Ovary (tissue), 9 donors: ENCODE data around the gene NPM3. TPM values are rescaled to one million over a fixed set of nuclear protein-coding genes. Genes with fewer than 3 reads are reported as not detected.

ENCODE experiments used
- DNase-seq, 5 donors: peaks; one replicate each; pipeline ENCODE4 v3.0.0-alpha.2; 2019 to 2020
- H3K27ac ChIP-seq, 2 donors: fragments of 200-600 bp; one replicate each; pipeline versions ENCODE4 v1.5.1 to v1.8.0; 2019 to 2022
- H3K27me3 ChIP-seq: fragments of 200-600 bp; one replicate; pipeline ENCODE4 v1.8.0; 2022
- H3K36me3 ChIP-seq: fragments of 200-600 bp; sonication (generic); one replicate; pipeline ENCODE4 v1.5.1; 2019
- H3K4me1 ChIP-seq: one replicate; pipeline ENCODE4 v1.8.1; 2013; ENCODE audit warnings: mild to moderate bottlenecking, moderate library complexity; ENCODE audit not compliant: insufficient read depth
- H3K4me3 ChIP-seq: fragments of 200-600 bp; sonication (generic); one replicate; pipeline ENCODE4 v1.5.1; 2017
- H3K9me3 ChIP-seq, 2 donors: fragments of 200-600 bp in 1 of 2; sonication (generic) in 1 of 2; one replicate each; pipeline versions ENCODE4 v1.5.1 to v1.8.1; 2013 to 2019; ENCODE audit warnings: mild to moderate bottlenecking in 1 of 2, moderate library complexity in 1 of 2
- EP300 ChIP-seq: sonication (generic); formaldehyde crosslinking; IDR thresholded peaks from one replicate; pipeline ENCODE4 v1.6.1; 2017; ENCODE audit warnings: antibody characterized with exemption
- POLR2A ChIP-seq: fragments of 450-650 bp; IDR thresholded peaks from one replicate; pipeline ENCODE4 v1.6.1; 2017; ENCODE audit warnings: antibody characterized with exemption, mild to moderate bottlenecking, moderate library complexity
- WGBS, 3 donors: extraction: QIAGEN DNeasy Blood & Tissue Kit in 1 of 3; methylation state at CpG; one replicate each; pipeline versions ENCODE4 v1.1.5 to v1.1.7; 2013 to 2017; 5-methylcytosine and 5-hydroxymethylcytosine counted together
- intact Hi-C, 4 donors: fragments of 100-400 bp; cut with DNase I; formaldehyde crosslinking; loops; one replicate each; pipeline versions ENCODE4 v1.11.0 to v1.15.1; 2022 to 2023
- polyA plus RNA-seq, 2 donors: library from polyadenylated mRNA; stranded (reverse); fragments of 200-250 nt in 1 of 2; fragments of 350-450 nt in 1 of 2; fragmentation: Illumina TruSeq in 1 of 2; extraction: RNeasy Lipid Tissue Mini Kit (QIAGEN cat#74804) in 1 of 2; gene quantifications; one replicate each; pipeline ENCODE4 v1.2.3, GENCODE V29; 2013 to 2014
- total RNA-seq, 7 donors: library from RNA; depleted of rRNA in 2 of 7; stranded (reverse); fragments of >200 nt in 2 of 7; fragmentation: NEBNext Ultra II Directional in 3 of 7; extraction: Animal tissue kit (Norgen Biotek cat#: 25700) in 3 of 7; gene quantifications; one replicate each; pipeline versions ENCODE4 v1.1.0 to v1.2.4, GENCODE V29; 2016 to 2023
- TF ChIP-seq, protein P1 (sequence below), 3 donors: fragments of 450-650 bp in 2 of 3; fragments of 200-600 bp in 1 of 3; IDR thresholded peaks; one replicate each; pipeline versions ENCODE4 v1.5.1 to v1.8.0; 2016 to 2022; ENCODE audit warnings: antibody characterized with exemption in 3 of 3, mild to moderate bottlenecking in 1 of 3
- donor health status: DM: no; HTN: no; CAD: no; lungs with moderate emphysema.
- donor health status: DM: no; HTN: no; CAD: no.
- donor health status: Bipolar disorder and iron deficiency.
- donor health status: DM: yes; HTN: yes; CAD: no.
- donor health status: DM: no; HTN: no; CAD: no.
- donor health status: DM: yes; HTN: yes; CAD: no.

NPM3 gene
- total and polyA plus RNA-seq, 9 donors, result 11.0 to 64.8 (median 32.1) TPM

DNA sequence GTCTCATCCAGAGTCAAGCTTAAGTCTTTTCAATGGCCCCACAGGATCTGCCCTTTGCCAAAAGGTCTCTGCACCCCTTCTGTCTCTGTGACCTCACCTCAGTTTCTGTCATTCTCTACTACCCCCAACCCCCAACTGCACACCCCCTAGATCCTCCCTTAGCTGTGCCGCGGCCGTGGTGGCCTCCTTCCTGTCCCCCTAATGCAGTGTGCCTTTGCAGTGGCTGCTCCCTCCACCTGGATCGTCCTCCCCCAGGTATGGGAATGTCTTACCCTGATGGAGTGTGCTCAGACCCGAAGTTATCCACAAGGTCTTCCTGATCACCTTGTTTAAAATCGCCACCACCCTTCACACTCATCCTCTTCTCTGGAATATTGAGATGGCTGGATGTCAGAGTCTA, 16.9 kb downstream of the NPM3 start:
- WGBS, 3 donors, result 68 to 88% (median 72%) methylated on average over 6 of the region's 6 CpGs
- no peaks in the 10 kb centered on the region for H3K27me3 ChIP-seq
- DNase-seq, result no peak
- no peak for TF ChIP-seq EP300
- no peak for TF ChIP-seq POLR2A
- no peaks in the 10 kb centered on the region for H3K9me3 ChIP-seq
- intact Hi-C loops, result no loop called here
- no peak overlapping the region for H3K4me3 ChIP-seq
- no peaks in the 10 kb centered on the region for H3K4me1 ChIP-seq
- no peaks in the 10 kb centered on the region for H3K36me3 ChIP-seq
- H3K27ac ChIP-seq, result no peak overlapping the region

GRCh38 chr10:101763141-101763846, 20.0 kb downstream of the NPM3 start:
- no peaks in the 10 kb centered on the region for H3K4me1 ChIP-seq
- H3K4me3 ChIP-seq, result no peak overlapping the region
- no peaks in the 10 kb centered on the region for H3K27me3 ChIP-seq
- H3K36me3 ChIP-seq, result no peaks in the 10 kb centered on the region
- intact Hi-C loops, result no loop called here
- H3K27ac ChIP-seq, result no peak overlapping the region
- 74 to 78% (median 78%) methylated on average over 10 of the region's 10 CpGs for WGBS, 3 donors
- no peaks in the 10 kb centered on the region for H3K9me3 ChIP-seq
- no peak for TF ChIP-seq POLR2A
- TF ChIP-seq, protein P1, sequence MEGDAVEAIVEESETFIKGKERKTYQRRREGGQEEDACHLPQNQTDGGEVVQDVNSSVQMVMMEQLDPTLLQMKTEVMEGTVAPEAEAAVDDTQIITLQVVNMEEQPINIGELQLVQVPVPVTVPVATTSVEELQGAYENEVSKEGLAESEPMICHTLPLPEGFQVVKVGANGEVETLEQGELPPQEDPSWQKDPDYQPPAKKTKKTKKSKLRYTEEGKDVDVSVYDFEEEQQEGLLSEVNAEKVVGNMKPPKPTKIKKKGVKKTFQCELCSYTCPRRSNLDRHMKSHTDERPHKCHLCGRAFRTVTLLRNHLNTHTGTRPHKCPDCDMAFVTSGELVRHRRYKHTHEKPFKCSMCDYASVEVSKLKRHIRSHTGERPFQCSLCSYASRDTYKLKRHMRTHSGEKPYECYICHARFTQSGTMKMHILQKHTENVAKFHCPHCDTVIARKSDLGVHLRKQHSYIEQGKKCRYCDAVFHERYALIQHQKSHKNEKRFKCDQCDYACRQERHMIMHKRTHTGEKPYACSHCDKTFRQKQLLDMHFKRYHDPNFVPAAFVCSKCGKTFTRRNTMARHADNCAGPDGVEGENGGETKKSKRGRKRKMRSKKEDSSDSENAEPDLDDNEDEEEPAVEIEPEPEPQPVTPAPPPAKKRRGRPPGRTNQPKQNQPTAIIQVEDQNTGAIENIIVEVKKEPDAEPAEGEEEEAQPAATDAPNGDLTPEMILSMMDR (IDR thresholded peaks at IDR 0.05), result no peak
- no peak for TF ChIP-seq EP300
- no peak for DNase-seq

- 92 to 94% (median 94%) methylated on average over 5 of the region's 5 CpGs for WGBS, 3 donors
Observed at GRCh38 chr10:101762736-101763135, 20.5 kb downstream of the NPM3 start.

DNA sequence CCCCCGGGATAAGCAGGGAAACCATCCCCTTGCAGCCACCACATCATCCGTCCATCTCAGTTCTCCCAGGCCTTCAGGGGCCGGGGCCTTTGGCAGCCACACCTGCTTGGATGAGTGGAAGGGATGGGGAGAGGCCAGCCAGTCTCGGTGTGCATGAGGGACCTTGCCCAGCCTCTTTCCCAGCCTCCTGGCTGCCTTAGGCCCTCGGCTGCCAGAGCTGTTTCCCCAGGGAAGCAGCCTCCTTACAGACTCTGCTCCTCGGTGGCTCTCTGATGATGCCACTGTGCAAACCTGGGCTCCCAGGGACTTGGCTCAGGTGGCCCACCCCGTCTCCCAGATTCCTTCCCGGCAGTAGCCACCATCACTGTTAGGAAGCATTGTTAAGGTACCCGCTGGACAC, 22.0 kb downstream of the NPM3 start:
- DNase-seq, result no peak
- Histone ChIP-seq H3K4me3 (no peak overlapping the region), H3K27me3 (no peaks in the 10 kb centered on the region), H3K9me3 (no peaks in the 10 kb centered on the region), H3K4me1 (no peaks in the 10 kb centered on the region), H3K27ac (no peak overlapping the region), H3K36me3 (no peaks in the 10 kb centered on the region)
- WGBS, 3 donors, result 79 to 83% (median 80%) methylated on average over 9 of the region's 9 CpGs
- TF ChIP-seq POLR2A, result no peak
- no peak for TF ChIP-seq EP300
- TF ChIP-seq, protein P1 (IDR thresholded peaks at IDR 0.05), result no peak
- intact Hi-C loops, result no loop called here

More at GRCh38 chr10:101762736-101763135, 20.5 kb downstream of the NPM3 start:
- intact Hi-C loops, result no loop called here
- no peak for DNase-seq
- Histone ChIP-seq H3K4me3 (no peak overlapping the region), H3K27ac (no peak overlapping the region), H3K27me3 (no peaks in the 10 kb centered on the region), H3K9me3 (no peaks in the 10 kb centered on the region), H3K4me1 (no peaks in the 10 kb centered on the region), H3K36me3 (no peaks in the 10 kb centered on the region)
- TF ChIP-seq, protein P1 (IDR thresholded peaks at IDR 0.05), result no peak
- no peak for TF ChIP-seq POLR2A
- no peak for TF ChIP-seq EP300

GRCh38 chr10:101760510-101760909, 22.7 kb downstream of the NPM3 start:
- no peaks in the 10 kb centered on the region for H3K4me1 ChIP-seq
- TF ChIP-seq, protein P1 (IDR thresholded peaks at IDR 0.05), result no peak
- TF ChIP-seq EP300 (no peak), POLR2A (no peak)
- no peaks in the 10 kb centered on the region for H3K27me3 ChIP-seq
- H3K36me3 ChIP-seq, result no peaks in the 10 kb centered on the region
- no peak overlapping the region for H3K27ac ChIP-seq
- 81 to 88% (median 82%) methylated on average over 3 of the region's 3 CpGs for WGBS, 3 donors
- no peak for DNase-seq
- H3K9me3 ChIP-seq, result no peaks in the 10 kb centered on the region
- intact Hi-C loops, result no loop called here
- H3K4me3 ChIP-seq, result no peak overlapping the region
